HG02763 (cell line): ENCODE measurements around the gene FBXL12.
"Not testable (repeated sequence)": the region's sequence is repeated elsewhere in the genome, so short reads cannot be mapped to it uniquely, and the experiment has no call there.

Experiments
- ATAC-seq: cut with Tn5 transposase; IDR thresholded peaks from one replicate; pipeline ENCODE4 v1.9.1; 2021; ENCODE audit warnings: mild to moderate bottlenecking, moderate library complexity; ENCODE audit not compliant: unreplicated experiment

FBXL12 gene

GRCh38 chr19:9796113-9796773, 22.6 kb downstream of the FBXL12 start:
- ATAC-seq = no peak

DNA sequence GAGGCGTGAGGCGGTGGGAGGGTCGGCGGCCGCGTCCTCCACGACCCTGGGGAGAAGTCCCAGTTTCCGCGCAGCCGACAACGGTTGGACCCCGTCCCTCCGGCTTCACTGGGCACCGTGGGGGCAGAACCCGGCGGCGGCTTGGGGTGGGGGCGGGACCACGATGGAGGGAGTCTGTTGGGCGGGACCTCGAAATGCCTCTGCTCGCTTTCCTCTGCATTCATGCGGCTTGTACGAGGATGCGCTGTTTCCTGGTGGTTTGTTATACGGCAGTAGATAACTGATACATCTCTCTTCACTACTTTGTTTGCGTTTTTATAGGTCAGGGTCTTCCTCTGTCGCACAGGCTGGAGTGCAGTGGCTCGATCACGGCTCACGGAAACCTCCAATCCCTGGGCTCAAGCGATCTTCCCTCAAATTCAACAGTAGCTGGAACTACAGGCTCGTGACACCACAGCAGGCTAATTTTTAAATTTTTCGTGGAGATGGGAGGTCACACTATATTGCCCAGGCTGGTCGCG, 25.7 kb downstream of the FBXL12 start:
- no peak for ATAC-seq

GRCh38 chr19:9792206-9793070, 26.4 kb downstream of the FBXL12 start:
- peak; percentile 35 for ATAC-seq

GRCh38 chr19:9791552-9792205, 27.2 kb downstream of the FBXL12 start:
- peak; percentile 40 for ATAC-seq

GRCh38 chr19:9791073-9791367, 27.9 kb downstream of the FBXL12 start:
- ATAC-seq = not testable (repeated sequence)

DNA sequence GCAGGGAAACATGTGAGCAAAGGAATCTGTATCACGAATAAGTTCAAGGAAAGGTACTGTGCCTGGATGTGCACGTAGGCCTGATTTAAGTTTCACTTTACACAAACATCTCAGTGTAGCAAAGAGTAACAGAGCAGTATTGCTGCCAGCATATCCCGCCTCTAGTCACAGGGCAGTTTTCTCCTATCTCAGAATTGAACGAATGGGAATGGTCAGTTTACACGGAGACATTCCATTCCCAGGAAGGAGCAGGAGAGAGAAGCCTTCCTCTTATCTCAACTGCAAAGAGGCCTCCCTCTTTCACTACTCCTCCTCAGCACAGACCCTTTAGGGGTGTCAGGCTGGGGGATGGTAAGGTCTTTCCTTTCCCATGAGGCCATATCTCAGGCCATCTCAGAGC, 29.3 kb downstream of the FBXL12 start:
- ATAC-seq = not testable (repeated sequence)

DNA sequence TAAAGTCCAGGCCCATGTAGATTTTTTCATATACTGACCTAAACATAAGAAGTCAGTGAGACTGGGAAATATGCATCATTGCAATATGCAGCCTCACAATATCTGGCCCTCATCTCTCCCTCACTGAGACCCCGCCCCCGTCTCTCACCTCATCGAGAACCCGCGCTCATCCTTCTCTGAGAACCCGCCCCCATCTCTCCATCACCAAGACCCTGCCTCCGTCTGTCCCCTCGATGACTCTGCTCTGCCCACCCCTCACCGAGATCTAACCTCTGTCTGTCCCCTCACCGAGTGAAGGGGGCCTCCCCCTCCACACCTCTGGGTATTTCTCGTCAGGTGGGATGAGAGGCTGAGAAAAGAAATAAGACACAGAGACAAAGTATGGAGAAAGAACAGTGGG, 29.8 kb downstream of the FBXL12 start:
- ATAC-seq = no peak

- not testable (repeated sequence) for ATAC-seq
Measured at GRCh38 chr19:9788604-9789003, 30.3 kb downstream of the FBXL12 start.

GRCh38 chr19:9786819-9787218, 32.1 kb downstream of the FBXL12 start:
- ATAC-seq = no peak

DNA sequence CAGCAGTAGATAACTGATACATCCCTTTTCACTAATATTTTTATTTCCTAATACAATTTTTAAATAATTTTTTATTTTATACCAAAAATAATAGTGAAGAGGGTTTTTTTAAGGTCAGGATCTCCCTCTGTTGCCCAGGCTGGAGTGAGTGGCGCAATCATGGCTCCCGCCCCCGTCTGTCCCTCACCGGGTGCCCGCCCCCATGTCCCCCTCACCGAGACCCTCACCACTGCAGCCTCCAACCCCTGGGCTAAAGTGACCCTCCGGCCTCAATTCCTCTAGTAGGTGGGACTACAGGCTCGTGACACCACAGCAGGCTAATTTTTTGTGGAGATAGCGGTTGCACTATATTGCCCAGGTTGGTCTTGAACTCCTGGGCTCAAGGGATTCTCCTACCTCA, 32.5 kb downstream of the FBXL12 start:
- no peak for ATAC-seq

GRCh38 chr19:9785367-9786331, 33.2 kb downstream of the FBXL12 start:
- ATAC-seq = peak; percentile 76

- not testable (repeated sequence) for ATAC-seq
Measured at GRCh38 chr19:9784163-9784496, 34.7 kb downstream of the FBXL12 start.

DNA sequence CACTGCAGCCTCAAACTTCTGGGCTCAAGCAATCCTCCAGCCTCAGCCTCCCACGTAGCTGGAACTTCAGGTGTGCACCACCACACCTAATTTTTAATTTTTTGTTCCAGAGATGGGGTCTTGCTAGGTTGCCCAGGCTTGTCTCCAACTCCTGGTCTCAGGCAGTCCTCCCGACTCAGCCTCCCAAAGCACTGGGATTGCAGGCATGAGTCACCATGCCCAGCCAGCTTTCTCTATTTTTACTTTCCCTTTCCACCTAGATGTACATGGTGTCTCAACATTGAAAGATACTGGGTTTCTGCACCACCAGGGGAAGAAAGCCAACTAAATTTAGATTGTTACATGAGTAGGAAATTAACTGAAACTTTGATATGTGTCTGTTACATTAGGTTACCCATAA, 36.5 kb downstream of the FBXL12 start:
- ATAC-seq = no peak

DNA sequence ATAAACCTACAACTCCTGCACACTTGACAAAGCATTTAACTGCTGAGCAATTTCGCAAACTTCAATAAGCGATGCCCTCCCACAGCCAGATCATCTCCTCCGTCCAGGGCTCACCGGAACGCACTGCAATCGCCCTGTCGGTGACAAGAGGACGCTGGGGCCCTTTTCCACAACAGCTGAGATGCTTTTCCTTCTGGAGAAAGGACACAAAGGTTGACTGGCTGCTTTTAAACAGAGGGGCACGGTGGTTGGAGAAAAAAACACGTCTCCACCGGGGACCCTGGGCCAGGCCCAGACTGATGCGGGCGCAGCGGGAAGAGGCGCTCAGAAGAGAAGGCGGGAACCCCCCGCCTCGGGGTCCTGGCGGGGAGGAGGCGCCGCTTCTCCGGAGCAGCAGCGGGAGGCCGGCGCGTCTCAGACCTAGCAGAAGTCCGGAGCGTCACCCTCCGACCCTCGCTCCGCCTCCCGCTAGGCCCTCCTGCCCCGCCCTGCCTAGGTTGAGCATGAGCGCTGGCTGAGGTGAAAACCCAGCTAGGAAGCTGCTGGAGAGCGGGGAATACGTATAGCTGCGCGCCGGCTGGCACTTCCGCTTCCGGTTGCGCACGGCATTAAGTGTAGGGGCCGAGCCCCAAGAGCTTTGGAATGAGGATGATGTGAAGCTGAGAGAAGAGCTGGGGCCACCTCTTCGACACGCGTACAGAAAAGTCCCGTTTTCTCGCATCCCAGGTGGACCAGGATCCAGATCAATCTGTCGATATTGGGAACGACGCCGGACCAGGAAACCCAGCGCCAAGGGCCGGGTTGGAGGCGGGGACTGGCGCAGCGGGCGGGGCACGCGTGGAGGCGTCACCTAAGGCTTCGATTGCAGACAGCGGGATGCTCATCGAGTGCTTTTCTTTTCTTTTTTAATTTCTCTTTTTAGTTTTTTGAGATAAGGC, 50.4 kb downstream of the FBXL12 start, which contains the start of gene ZNF846:
ZNF846 (minus strand) TSS at position 564 of the 938 bp plus-strand sequence. CDS start 3,788 bp downstream, outside the sequence.
- peak; percentile 97 for ATAC-seq
